Astrocyte of the cerebellum (primary cell): Measurements from ENCODE around the gene PRKCE.
"Not testable (repeated sequence)": the region's sequence is repeated elsewhere in the genome, so short reads cannot be mapped to it uniquely, and the experiment has no call there.

ENCODE experiments used
- DNase-seq: peaks from one replicate; pipeline ENCODE4 v3.0.0-alpha.2; 2011; ENCODE audit warnings: low read depth
- H3K4me3 ChIP-seq: 2 replicates; pipeline ENCODE4 v1.5.1; 2011; ENCODE audit warnings: mild to moderate bottlenecking, low read depth, low read length, moderate library complexity
- CTCF ChIP-seq: IDR thresholded peaks from 2 replicates; pipeline ENCODE4 v1.5.1; 2012; ENCODE audit warnings: low read length, low read depth, moderate library complexity, mild to moderate bottlenecking; ENCODE audit errors: missing control alignments
- in situ Hi-C: cut with HindIII; loops from 2 replicates; pipeline ENCODE4 v1.10.0; 2017; ENCODE audit warnings: low sequenced_read_pairs

PRKCE gene

GRCh38 chr2:45712570-45712969 lies 61.1 kb downstream of the PRKCE start:
- no peak for DNase-seq
- no peak for TF ChIP-seq CTCF
- in situ Hi-C loops: no loop called here
- no peak overlapping the region for H3K4me3 ChIP-seq

- in situ Hi-C loops: no loop called here
- no peak for TF ChIP-seq CTCF
- DNase-seq: no peak
- H3K4me3 ChIP-seq: no peak overlapping the region
These were observed 61.7 kb downstream of the PRKCE start for GRCh38 chr2:45713136-45713535.

GRCh38 chr2:45713591-45713990 lies 62.1 kb downstream of the PRKCE start:
- in situ Hi-C loops: no loop called here
- no peak for DNase-seq
- H3K4me3 ChIP-seq: no peak overlapping the region
- TF ChIP-seq CTCF: no peak

GRCh38 chr2:45714679-45715078 lies 63.2 kb downstream of the PRKCE start:
- no peak for DNase-seq
- no peak overlapping the region for H3K4me3 ChIP-seq
- TF ChIP-seq CTCF: no peak
- in situ Hi-C loops: no loop called here

DNA sequence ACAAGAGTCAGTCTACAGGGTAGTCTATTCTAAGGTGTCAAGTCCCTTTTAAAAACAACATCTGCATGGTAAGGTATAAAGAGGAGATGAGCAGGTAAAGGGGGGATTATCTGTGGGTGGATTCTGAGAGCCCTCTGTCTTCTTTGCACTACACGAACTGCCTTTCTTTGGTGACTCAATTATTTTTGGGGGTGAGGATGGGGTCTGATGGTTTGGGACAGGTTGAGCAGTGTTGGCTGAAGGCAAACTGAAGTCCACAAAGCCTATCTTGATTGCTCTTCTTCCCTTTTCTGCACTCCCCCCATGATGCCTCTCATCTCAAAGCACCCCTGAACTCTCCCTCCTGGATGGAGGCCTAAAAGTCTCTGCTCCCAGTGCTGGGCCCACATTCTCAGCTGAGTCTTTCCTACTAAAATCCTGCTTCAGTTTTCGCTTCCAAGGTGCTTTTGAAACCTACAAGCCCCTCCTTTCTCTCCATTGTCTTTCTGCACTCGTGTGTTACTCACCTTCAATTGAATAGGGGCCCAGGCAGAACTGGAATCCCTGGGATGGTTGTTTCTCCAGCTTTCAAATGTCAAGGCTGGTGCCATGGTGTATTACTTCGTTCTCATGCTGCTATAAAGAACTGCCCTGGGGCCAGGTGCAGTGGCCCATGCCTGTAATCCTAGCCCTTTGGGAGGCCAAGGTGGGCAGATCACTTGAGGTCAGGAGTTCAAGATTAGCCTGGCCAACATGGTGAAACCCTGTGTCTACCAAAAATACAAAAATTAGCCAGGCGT lies 64.3 kb downstream of the PRKCE start:
- no peak for TF ChIP-seq CTCF
- DNase-seq: no peak
- in situ Hi-C loops: no loop called here
- H3K4me3 ChIP-seq: no peak overlapping the region

DNA sequence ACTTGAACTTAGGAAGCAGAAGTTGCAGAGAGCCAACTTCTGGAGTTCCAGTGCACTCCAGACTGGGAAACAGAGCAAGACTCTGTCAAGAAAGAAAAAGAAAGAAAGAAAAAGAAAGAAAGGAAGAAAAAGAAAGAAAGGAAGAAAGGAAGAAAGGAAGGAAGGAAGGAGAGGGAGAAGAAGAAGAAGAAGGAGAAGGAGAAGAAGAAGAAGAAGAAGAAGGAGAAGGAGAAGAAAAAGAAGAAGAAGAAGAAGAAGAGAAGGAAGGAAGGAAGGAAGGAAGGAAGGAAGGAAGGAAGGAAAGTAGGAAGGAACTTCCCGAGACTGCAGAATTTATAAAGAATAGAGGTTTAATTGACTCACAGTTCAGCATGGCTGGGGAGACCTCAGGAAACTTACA lies 65.0 kb downstream of the PRKCE start:
- in situ Hi-C loops, DNase-seq, H3K4me3 ChIP-seq: not testable (repeated sequence)

DNA sequence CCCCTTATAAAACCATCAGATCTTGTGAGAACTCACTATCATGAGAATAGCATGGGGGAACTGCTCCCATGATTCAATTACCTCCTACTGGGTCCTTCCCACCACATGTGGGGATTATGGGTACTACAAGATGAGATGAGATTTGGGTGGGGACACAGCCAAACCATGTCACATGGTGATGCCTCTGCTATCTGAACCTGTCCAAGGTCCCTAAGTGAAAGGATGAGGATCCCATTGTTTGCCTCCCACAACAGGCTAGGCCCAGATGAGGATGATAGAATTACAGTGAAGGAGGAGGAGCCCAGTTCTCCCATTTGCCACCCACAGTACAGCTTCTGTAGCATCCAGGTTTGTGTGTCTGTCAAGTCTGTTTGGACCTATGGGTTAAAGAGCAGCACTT lies 65.4 kb downstream of the PRKCE start:
- no peak for TF ChIP-seq CTCF
- no peak overlapping the region for H3K4me3 ChIP-seq
- in situ Hi-C loops: no loop called here
- no peak for DNase-seq
